Motor neuron (in vitro differentiated cells): Measurements from ENCODE around the gene CTSL. TPM values are rescaled to one million over a fixed set of nuclear protein-coding genes. Genes with fewer than 3 reads are reported as not detected.
"Not testable (repeated sequence)": the region's sequence is repeated elsewhere in the genome, so short reads cannot be mapped to it uniquely, and the experiment has no call there.

Experiments
- ATAC-seq, 8 experiments: fragments of 200-7000 bp; cut with Tn5 transposase; replicated peaks in 6 of 8; 2 replicates each; pipeline ENCODE4 v1.8.0; 2021; ENCODE audit warnings: mild to moderate bottlenecking in 8 of 8, moderate library complexity in 8 of 8
- H3K27ac ChIP-seq, 2 donors: fragments of 250-450 bp; sonication (Bioruptor Pico); 2 replicates each; pipeline ENCODE4 v1.9.0; 2021; ENCODE audit warnings: antibody characterized with exemption in 2 of 2, mild to moderate bottlenecking in 2 of 2, moderate library complexity in 1 of 2
- H3K4me1 ChIP-seq, 2 donors: fragments of 250-450 bp; sonication (Bioruptor Pico); replicated peaks in 1 of 2; 2 replicates each; pipeline ENCODE4 v1.6.1; 2021; ENCODE audit warnings: antibody characterized with exemption in 2 of 2, mild to moderate bottlenecking in 2 of 2, moderate library complexity in 1 of 2
- H3K4me3 ChIP-seq, 5 donors: fragments of 250-450 bp; sonication (Bioruptor Pico); 2 replicates each; pipeline ENCODE4 v1.9.0; 2021; ENCODE audit warnings: antibody characterized with exemption in 5 of 5, mild to moderate bottlenecking in 5 of 5, moderate library complexity in 4 of 5
- WGBS, 10 experiments: fragments of 450-650 bp; shearing (Covaris generic); methylation state at CpG; one replicate each; pipeline ENCODE4 v1.0.0; 2022; 5-methylcytosine and 5-hydroxymethylcytosine counted together
- in situ Hi-C, 9 experiments: fragments of 400-800 bp; cut with MboI; loops; one replicate each; pipeline ENCODE4 v1.15.0; 2021; ENCODE audit warnings: low sequenced_read_pairs in 9 of 9, low pct_unique_long_range_greater_than_20kb in 2 of 9; ENCODE audit not compliant: unreplicated experiment in 9 of 9
- total RNA-seq, 8 experiments: library from RNA; unstranded; fragments of 300-600 nt; gene quantifications; 2 replicates each; pipeline versions ENCODE4 v1.2.3 to v1.2.4, GENCODE V29; 2022

The CTSL gene
- total RNA-seq, 8 experiments from 2014 or later: 27.8 to 713 (median 52.1) TPM

DNA sequence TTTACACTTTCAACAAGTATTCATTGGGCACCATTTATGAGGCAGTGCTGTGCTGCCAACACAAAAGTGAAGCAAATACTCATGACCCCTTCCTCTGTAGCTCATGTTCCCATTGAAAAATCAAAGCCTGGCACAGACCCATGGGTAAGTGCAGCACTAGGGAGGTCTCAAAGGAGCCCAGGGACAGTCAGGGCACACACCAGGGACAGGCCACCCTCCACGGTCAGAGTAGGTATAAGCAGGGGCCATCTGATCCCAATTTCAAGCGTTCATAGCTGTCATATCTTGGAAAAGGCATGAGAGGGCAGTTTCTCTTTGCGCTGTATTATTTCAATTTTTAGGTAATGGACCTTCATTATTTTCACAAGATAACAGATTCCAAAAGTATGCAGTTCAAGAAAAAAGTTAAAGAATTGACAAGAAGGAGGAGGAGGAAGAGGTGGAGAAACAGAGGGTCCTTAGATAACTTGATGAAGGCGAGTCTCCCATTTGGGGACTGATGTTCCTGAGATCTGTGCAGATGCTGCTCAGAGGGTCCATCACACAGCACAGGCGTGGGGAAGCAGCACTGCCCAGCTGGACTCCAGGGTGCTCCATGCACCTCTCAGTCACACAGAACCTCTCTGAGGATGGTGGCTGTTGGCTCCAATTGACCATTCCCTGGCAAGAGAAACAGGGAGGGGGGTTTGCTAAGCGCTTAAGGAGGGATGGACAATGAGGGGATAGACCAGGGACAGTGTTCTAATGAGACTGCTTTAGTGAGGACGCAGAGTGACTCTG, 7.5 kb downstream of the CTSL start:
- ATAC-seq: peak in 3 of 8 experiments; percentile 13 to 51 (median 14)
- no peak overlapping the region for H3K27ac ChIP-seq
- no peaks in the 10 kb centered on the region for H3K4me1 ChIP-seq
- H3K4me3 ChIP-seq: no peak overlapping the region
- in situ Hi-C loops: no loop called here
- 33 to 100% (median 85%) methylated on average over 1 to 5 of the region's 7 CpGs; no CpG with 5 or more reads in 2 of the 10 experiments for WGBS, 10 experiments

DNA sequence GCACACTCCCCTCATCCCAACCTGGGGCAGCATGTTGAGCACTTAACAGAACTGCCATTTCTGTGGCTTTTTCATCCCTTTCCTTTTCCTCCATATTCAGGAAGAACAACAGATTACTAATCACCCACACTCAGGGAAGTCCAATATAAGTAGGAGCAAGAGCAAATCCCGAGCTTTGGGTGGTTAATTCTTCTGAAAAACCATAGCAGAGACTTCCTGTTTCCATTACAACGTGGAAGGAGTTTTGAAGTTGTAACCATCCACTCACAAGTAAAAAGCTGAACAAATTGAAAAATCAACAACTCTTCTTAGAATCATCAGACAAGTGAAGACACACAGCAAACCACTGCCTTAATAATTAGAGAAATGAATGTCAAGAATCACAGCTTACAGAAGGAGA, 8.2 kb downstream of the CTSL start:
- Histone ChIP-seq H3K4me1 (no peaks in the 10 kb centered on the region), H3K4me3 (no peak overlapping the region), H3K27ac (no peak overlapping the region)
- WGBS, 10 experiments: 0 to 86% (median 54%) methylated on average over 1 to 2 of the region's 2 CpGs; no CpG with 5 or more reads in 4 of the 10 experiments
- ATAC-seq: no peak
- in situ Hi-C loops: no loop called here

DNA sequence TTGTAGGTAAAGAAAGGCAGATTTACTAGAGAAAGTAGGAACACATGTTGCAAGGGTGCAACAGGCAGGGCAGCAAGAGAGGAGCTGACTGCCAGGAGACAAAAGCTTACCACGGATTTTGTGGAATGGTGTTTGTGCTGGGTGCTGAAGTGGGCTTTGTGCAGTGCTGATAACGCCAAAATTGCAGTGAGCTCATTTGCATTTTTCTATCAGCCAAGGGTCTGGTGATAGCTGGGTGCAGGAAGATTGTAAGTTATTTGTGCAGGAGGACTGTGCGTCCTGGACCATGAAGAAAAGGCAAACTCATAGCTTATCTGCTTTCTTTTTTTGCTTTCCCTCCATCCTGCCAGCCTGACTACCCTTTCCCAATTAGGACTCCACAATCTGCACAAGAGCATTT, 13.6 kb downstream of the CTSL start:
- Histone ChIP-seq H3K27ac (no peak overlapping the region), H3K4me3 (no peak overlapping the region), H3K4me1 (no peaks in the 10 kb centered on the region)
- in situ Hi-C loops: no loop called here
- no peak for ATAC-seq
- WGBS, 10 experiments: 65 to 100% (median 85%) methylated on average over 1 to 3 of the region's 3 CpGs; no CpG with 5 or more reads in 3 of the 10 experiments

DNA sequence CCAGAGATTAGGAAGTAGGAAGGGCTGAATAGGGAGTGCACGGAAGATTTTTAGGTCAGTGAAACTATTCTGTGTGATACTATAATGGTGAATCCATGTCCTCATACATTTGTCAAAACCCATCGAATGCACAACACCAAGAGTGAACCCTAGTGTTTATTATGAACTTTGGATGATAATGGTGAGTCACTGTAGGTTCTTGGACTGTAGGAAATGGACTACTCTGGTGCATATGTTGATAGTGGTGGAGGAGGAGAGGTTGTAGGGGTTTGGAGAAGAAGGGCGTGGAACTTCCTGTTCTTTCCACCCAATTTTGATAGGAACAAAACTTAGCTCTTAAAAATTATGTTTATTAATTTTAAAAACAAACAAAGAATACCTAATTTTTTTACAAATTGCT, 14.3 kb downstream of the CTSL start:
- WGBS, 10 experiments: 18 to 100% (median 63%) methylated on average over 1 to 3 of the region's 3 CpGs; no CpG with 5 or more reads in 1 of the 10 experiments
- in situ Hi-C loops: no loop called here
- no peak overlapping the region for H3K4me3 ChIP-seq
- no peak overlapping the region for H3K27ac ChIP-seq
- peak in 2 of 8 experiments; percentile 40 to 45 for ATAC-seq
- H3K4me1 ChIP-seq: no peaks in the 10 kb centered on the region

DNA sequence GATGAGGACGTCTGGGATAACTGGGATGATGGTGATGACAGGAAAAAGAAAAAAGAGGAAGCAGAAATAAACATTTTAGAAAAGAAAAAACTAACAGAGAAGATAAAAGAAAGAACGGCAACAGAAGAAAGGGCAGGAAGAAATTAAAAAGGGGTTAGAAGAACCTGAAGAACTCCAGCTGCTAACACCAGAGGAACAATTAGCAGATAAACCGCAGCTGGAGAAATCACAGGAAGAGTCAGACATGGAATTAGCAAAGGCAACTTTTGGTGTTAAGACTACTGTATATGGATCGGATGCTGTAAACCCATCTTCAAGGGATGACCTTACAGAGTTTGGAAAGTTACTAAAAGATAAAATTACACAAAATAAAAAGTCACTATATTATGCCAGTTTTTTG, 15.4 kb downstream of the CTSL start:
- Histone ChIP-seq H3K27ac (no peak overlapping the region), H3K4me3 (no peak overlapping the region), H3K4me1 (no peaks in the 10 kb centered on the region)
- in situ Hi-C loops: no loop called here
- no peak for ATAC-seq
- WGBS, 10 experiments: 21 to 85% (median 63%) methylated on average over 1 to 4 of the region's 4 CpGs

DNA sequence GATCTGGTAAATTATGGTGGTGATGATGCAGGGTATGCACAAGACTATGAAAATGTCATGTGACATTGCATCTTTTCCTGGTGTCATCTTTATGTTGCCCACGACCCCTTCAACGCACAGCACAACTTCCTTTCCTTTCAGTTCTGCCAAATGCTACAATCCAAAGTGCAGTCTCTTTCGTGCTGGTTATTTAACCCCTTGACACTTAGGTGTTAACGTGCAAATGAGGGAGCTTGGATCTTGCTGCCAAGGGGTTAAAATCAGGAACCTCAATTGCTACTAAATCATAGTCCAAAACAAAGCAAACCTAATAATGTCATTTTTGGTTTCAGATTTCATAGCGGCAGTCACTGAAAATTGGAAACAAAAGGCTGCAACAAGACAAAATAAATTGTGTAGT, 16.0 kb downstream of the CTSL start:
- 13 to 80% (median 60%) methylated on average over 1 to 5 of the region's 5 CpGs; no CpG with 5 or more reads in 1 of the 10 experiments for WGBS, 10 experiments
- in situ Hi-C loops: no loop called here
- H3K27ac ChIP-seq: no peak overlapping the region

DNA sequence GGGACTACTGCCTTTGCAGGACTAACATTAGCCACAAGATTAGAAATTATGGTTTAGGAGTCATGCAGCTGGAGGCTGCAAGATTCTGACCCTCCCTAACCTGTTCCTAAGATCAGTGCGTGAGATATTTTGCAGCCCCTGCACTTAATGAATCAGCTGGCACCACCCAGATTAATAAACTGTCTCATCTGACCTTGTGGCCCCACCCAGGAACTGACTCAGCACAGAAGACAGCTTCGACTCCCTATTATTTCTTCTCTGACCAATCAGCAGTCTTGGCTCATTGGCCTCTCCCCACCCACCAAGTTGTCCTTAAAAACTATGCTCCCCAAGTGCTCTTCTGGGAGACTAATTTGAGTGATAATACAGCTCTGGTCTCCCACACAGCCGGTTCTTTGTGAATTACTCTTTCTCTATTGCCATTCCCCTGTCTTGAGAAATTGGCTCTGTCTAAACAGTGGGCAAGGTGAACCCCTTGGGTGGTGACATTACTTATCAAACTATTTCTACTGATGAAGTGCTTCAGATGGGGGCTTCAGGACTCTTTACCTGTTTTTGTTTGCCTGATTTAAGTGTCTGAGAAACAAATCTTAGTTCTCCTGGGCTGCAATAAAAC, 17.0 kb downstream of the CTSL start:
- 20 to 100% (median 77%) methylated on average over 1 to 3 of the region's 3 CpGs; no CpG with 5 or more reads in 4 of the 10 experiments for WGBS, 10 experiments
- Histone ChIP-seq H3K27ac (no peak overlapping the region), H3K4me1 (no peaks in the 10 kb centered on the region), H3K4me3 (no peak overlapping the region)
- in situ Hi-C loops: no loop called here
- peak in 2 of 8 experiments; percentile 38 to 93 for ATAC-seq

More for the DNA sequence above, 16.0 kb downstream of the CTSL start:
- Histone ChIP-seq H3K4me3 (no peak overlapping the region), H3K4me1 (no peaks in the 10 kb centered on the region)
- ATAC-seq: no peak

DNA sequence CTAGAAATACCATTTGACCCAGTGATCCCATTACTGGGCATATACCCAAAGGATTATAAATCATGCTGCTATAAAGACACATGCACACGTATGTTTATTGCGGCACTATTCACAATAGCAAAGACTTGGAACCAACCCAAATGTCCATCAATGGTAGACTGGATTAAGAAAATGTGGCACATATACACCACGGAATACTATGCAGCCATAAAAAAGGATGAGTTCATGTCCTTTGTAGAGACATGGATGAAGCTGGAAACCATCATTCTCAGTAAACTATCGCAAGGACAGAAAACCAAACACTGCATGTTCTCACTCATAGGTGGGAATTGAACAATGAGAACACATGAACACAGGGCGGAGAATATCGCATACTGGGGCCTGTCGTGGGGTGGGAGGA, 18.3 kb downstream of the CTSL start:
- H3K4me1 ChIP-seq, ATAC-seq, H3K4me3 ChIP-seq, in situ Hi-C loops, H3K27ac ChIP-seq: not testable (repeated sequence)
- 40 to 100% (median 95%) methylated on average over 1 to 3 of the region's 7 CpGs; no CpG with 5 or more reads in 4 of the 10 experiments for WGBS, 10 experiments

DNA sequence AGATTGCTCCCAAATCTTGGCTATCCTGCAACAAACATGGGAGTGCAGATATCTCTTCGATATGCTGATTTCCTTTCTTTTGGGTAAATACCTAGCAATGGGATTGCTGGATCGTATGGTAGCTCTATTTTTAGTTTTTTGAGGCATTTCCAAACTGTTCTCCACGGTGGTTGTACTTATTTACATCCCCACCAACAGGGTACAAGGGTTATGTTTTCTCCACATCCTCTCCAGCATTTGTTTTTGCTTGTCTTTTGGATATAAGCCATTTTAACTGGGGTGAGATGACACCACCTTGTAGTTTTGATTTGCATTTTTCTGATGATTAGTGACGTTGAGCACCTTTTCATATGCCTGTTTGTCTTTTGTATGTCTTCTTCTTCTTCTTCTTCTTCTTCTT, 20.3 kb downstream of the CTSL start:
- no peaks in the 10 kb centered on the region for H3K4me1 ChIP-seq
- in situ Hi-C loops: no loop called here
- no peak overlapping the region for H3K4me3 ChIP-seq
- H3K27ac ChIP-seq: no peak overlapping the region
- 38 to 83% (median 56%) methylated on average over 1 to 4 of the region's 4 CpGs for WGBS, 10 experiments
- ATAC-seq: no peak

DNA sequence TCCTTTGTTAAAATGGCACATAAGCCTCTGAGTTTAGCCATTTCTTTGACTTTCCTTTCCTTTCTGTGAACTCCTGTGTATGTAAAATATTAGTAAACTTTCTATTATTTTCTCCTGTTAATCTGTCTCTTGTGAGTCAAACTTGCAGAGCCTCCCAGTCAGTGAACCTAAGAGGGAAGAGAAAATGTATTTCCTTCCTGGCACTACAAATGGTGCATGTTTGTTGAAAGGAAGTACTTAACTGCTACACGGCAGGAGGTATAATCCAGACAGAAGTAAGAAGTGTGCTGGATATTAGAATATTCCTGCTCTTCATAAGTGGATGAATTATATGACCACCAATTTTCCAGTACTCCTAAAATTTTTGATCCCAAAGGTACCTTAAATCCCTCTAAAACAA, 23.0 kb downstream of the CTSL start:
- no peak overlapping the region for H3K4me3 ChIP-seq
- no peak for ATAC-seq
- 0 to 100% (median 60%) methylated on average over 1 of the region's 1 CpG; no CpG with 5 or more reads in 5 of the 10 experiments for WGBS, 10 experiments
- in situ Hi-C loops: no loop called here
- no peak overlapping the region for H3K27ac ChIP-seq
- H3K4me1 ChIP-seq: no peaks in the 10 kb centered on the region

DNA sequence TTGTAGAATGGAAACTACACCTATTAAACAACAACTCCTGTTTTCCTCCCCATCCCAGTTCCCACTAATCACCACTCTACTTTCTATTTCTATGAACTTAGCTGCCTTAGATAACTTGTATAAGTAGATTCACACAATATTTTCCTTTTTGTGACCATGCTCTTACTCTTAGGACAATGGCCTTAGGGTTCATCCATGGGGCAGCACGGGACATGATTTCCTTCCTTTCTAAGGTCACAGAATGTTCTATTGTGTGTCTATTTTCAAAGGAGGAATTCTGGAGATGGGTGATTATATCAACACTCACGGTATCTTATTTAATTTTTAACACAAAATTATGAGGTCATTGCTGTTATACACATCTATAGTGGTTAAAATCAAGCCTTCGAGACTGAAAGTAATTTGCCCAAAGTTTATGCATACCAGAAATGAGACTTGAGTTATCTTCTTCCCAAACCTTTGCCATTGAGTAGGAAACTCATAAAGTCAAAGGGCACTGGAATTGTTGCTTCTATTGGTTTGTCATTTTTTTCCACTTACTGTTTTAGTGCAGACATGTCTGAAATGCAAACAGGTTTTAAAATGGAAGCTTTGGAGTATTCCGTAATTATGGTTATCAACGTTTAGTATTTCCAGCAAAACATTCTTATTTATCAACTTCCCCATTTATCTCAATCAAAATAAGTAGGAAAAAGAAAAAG, 23.6 kb downstream of the CTSL start:
- no peaks in the 10 kb centered on the region for H3K4me1 ChIP-seq
- in situ Hi-C loops: no loop called here
- H3K4me3 ChIP-seq: no peak overlapping the region
- H3K27ac ChIP-seq: no peak overlapping the region
- 53 to 84% (median 69%) methylated on average over 2 to 5 of the region's 5 CpGs for WGBS, 10 experiments
- ATAC-seq: no peak

DNA sequence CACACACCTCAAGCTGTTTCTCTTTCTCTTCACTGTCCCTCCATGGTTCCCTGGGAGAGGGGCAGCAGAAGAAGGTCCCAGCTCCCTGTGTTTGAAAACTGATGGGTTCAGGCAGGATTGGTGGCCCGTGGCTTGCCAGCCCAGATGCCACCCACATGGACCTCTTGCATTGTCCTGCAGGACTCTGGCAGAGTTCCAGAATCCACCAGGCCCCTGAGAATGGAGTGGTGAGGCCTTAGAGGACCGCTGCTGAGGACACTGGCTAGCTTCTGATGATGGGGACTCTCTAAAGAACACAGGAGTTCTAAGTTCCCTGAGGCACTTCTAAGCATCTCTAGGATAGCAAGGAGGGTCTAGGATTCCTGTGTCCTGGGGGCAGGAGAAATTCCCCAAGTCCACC, 24.8 kb downstream of the CTSL start:
- in situ Hi-C loops: no loop called here
- no peak for ATAC-seq
- WGBS, 10 experiments: 0 to 67% methylated on average over 1 of the region's 2 CpGs; no CpG with 5 or more reads in 8 of the 10 experiments
- H3K4me1 ChIP-seq: no peaks in the 10 kb centered on the region
- no peak overlapping the region for H3K27ac ChIP-seq
- no peak overlapping the region for H3K4me3 ChIP-seq

DNA sequence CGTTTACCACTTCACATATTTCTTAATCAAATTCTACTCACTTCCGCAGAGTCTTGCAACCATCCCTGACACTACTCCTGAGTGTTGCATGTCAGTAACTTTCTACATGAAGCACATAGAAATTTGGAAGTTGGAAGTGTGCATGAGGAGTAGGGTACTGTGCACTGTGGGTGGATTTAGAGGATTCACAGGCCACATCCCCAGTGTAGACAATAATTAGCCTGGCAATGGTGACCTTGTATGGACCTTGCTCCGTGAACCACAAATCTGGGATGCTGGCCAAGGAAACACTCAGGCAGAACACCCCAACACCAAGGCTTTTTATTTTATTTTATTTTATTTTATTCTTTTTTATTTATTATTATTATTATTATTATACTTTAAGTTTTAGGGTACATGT, 25.5 kb downstream of the CTSL start:
- H3K27ac ChIP-seq: no peak overlapping the region
- no peaks in the 10 kb centered on the region for H3K4me1 ChIP-seq
- 50 to 100% (median 84%) methylated on average over 1 to 3 of the region's 3 CpGs; no CpG with 5 or more reads in 1 of the 10 experiments for whole genome bisulfite sequencing, 10 experiments
- H3K4me3 ChIP-seq: no peak overlapping the region
- ATAC-seq: no peak
- in situ Hi-C loops: no loop called here
